ENCODE measurements around the gene UST.
"Not testable (repeated sequence)": the region's sequence is repeated elsewhere in the genome, so short reads cannot be mapped to it uniquely, and the experiment has no call there.

The UST gene

GRCh38 chr6:148837941-148838340 lies 91.1 kb downstream of the UST start:
- DNase-seq (ENCODE audit: low read depth) = no peak

GRCh38 chr6:148839044-148839443 lies 92.2 kb downstream of the UST start:
- no peak for DNase-seq (ENCODE audit: low read depth)

DNA sequence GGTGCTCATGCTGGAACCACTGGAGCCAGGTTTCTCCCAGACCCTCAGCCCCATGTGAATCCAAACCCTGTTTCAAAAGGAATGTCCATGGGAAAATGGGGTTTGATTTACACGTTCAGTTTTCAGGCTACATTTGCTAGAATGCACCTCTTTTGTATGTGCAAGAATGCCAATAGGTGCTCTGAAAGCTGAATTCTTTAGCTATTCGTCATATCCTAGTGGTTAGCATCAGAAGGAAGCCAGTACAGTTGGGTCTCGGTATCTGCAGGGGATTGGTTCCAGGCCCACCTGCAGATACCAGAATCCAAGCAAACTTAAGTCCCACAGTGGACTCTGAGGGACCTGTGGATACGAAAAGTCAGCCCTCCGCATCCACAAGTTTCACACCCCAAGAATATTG lies 93.4 kb downstream of the UST start:
- no peak for DNase-seq (ENCODE audit: low read depth)

GRCh38 chr6:148842296-148843019 lies 95.6 kb downstream of the UST start:
- DNase-seq (ENCODE audit: low read depth) = no peak

- DNase-seq (ENCODE audit: low read depth) = no peak
Observed at GRCh38 chr6:148845464-148845863, 98.6 kb downstream of the UST start.

DNA sequence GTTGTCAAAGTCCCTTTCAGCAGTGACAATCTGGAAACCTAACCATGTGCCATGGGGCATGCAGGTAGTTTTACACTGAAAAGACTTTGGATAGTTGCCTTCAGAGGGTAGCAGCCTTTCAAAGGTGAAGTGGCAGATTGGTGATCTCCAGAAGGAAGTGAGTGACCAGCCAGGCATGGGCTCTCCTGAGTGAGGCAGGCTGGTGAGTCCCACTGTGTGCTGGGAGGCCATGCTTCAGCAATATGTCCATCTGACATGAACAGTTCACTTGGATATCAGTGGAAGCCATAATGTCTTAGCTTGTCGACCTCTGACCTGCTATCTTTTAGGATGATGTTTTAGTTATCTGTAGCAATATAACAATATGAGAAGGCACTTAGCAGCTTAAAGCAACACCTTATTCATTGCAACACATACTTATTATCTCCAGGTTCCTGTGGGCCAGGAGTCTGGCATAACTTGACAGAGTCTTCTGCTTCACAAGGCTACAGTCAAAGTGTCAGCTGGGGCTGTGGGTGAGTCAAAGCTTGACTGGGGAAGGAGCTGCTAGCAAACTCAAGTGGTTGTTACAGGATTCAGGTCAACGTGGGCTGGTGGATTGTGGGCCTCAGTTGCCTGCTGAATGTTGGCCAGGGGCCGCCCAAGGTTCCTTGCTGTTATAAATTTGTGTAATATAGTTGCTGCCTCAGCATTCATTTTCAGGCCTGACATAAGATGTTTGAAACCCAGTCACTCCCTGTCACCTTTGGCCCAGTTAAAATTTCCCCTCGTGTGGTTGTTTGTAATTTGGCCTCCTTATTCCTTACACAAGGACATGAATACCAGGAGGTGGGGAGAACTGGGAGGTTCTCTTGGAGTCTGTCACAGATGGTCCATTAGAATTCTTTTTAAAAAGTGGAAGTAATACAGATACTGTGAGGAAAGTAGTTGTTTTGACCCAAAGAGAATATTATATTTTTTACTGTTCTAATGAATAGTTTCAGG lies 100.2 kb downstream of the UST start:
- no peak for DNase-seq (ENCODE audit: low read depth)

GRCh38 chr6:148848915-148849314 lies 102.1 kb downstream of the UST start:
- DNase-seq (ENCODE audit: low read depth) = no peak

GRCh38 chr6:148849449-148849848 lies 102.6 kb downstream of the UST start:
- DNase-seq (ENCODE audit: low read depth) = not testable (repeated sequence)

- no peak for DNase-seq (ENCODE audit: low read depth)
Observed at GRCh38 chr6:148850964-148851363, 104.1 kb downstream of the UST start.

GRCh38 chr6:148851683-148852556 lies 105.1 kb downstream of the UST start:
- no peak for DNase-seq (ENCODE audit: low read depth)

GRCh38 chr6:148852688-148853087 lies 105.9 kb downstream of the UST start:
- DNase-seq (ENCODE audit: low read depth) = no peak

DNA sequence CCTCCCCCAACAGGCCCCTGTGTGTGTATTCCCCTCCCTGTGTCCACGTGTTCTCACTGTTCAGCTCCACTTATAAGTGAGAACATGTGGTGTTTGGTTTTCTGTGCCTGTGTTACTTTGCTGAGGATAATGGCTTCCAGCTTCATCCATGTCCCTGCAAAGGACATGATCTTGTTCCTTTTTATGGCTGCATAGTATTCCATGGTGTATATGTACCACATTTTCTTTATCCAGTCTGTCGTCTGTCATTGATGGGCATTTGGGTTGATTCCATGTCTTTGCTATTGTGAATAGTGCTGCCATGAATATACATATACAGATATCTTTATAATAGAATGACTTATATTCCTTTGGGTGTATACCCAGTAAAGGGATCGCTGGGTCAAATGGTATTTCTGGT lies 106.3 kb downstream of the UST start:
- DNase-seq (ENCODE audit: low read depth) = not testable (repeated sequence)

- DNase-seq (ENCODE audit: low read depth) = no peak
Observed at GRCh38 chr6:148854096-148854495, 107.3 kb downstream of the UST start.

DNA sequence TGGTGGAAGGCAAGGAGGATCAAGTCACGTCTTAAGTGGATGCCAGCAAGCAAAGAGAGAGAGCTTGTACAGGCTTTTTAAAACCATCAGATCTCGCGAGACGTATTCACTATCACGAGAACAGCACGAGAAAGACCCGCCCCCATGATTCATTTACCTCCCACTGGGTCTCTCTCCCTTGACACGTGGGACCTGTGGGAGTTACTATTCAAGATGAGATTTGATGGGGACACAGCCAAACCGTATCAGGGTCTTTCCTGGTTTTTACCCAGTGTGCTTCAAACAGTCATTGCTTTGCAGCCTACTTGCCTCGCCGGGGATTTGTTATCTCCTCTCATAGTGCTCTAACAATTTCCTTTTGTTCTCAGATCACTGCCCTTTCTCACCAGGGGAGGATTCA lies 108.2 kb downstream of the UST start:
- DNase-seq (ENCODE audit: low read depth) = no peak

DNA sequence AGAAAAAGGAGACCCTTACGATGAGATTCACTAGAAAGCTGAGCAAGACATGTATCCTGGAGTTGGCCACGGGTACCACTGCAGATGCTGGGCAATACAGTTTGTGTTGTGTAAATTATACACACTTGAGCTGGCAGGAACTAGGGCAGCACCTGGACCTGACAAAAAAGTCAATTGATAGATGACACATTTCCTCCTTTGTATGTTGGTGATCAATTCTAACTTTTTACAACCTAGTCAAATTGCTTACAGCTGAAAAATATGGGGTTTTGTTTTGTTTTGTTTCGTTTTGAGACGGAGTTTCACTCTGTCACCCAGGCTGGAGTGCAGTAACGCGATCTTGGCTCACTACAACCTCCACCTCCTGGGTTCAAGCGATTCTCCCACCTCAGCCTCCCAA lies 108.9 kb downstream of the UST start:
- DNase-seq (ENCODE audit: low read depth) = no peak

GRCh38 chr6:148857798-148858390 lies 111.1 kb downstream of the UST start:
- DNase-seq (ENCODE audit: low read depth) = no peak

- not testable (repeated sequence) for DNase-seq (ENCODE audit: low read depth)
Observed at GRCh38 chr6:148864132-148864531, 117.3 kb downstream of the UST start.

DNA sequence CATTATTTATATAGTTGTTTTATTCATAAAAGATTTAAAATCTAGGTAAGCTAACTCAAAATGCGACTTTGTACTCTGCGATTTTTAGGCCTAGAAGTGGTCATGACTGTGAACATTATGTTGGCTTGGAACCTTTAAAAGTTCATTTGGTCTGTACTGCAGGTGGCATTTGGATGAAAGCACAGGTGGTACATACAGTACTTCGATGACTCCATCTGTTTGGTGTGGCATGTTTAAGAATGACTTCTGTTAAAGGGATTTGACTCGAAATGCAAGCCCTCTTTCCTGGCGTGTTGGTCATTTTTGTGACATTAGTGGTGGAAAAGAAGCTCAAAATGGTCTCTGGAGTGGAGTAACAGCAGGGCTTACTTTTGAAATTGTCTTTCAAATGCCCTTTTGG lies 118.1 kb downstream of the UST start:
- DNase-seq (ENCODE audit: low read depth) = no peak

- no peak for DNase-seq (ENCODE audit: low read depth)
Observed at GRCh38 chr6:148866657-148867268, 119.9 kb downstream of the UST start.

DNA sequence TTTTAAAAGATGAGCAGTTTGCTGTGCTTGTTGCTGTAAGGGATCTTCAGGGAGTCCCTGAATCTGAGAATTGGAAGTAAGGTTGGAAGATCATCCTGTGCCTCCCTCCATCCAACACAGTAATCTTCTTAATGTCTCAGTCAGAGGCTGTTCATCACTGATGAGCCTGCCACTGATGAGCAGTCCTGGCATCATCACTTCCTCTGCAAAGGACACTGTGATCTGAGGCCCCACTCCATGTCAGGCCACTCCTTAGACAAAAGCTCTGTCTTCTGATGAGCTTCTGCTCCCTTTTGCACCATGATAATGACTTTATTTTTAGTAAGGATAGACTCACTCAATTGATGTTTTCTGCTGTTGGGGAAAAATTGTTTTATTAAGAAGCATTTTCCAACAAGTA lies 121.0 kb downstream of the UST start:
- DNase-seq (ENCODE audit: low read depth) = no peak

GRCh38 chr6:148868314-148868713 lies 121.5 kb downstream of the UST start:
- no peak for DNase-seq (ENCODE audit: low read depth)

Data from T-helper 22 cell (primary cell).